Stimulated activated naive CD8-positive, alpha-beta T cell treated with anti-CD3 and anti-CD28 coated beads, Interleukin-15, amount 100 ng/mL, for 72 hours (primary cell): Measurements from ENCODE around the gene CDAN1.
A peak's percentile ranks its signal among the peaks of the same experiment; 100 is the strongest.
"Not testable (repeated sequence)": the region's sequence is repeated elsewhere in the genome, so short reads cannot be mapped to it uniquely, and the experiment has no call there.

Experiments used
- ATAC-seq: fragments of 150-1000 bp; cut with Tn5 transposase; 2 replicates; pipeline ENCODE4 v1.10.0; 2021; ENCODE audit warnings: mild to moderate bottlenecking, moderate library complexity
- DNase-seq, 2 donors: peaks; one replicate each; pipeline ENCODE4 v3.0.0; 2021 to 2022
- H3K27ac Mint-ChIP-seq, 2 donors: one replicate each; pipeline ENCODE4 v1.8.0; 2022; ENCODE audit warnings: mild to moderate bottlenecking in 2 of 2, mixed read lengths in 2 of 2, moderate library complexity in 2 of 2
- H3K27me3 Mint-ChIP-seq: one replicate; pipeline ENCODE4 v1.8.0; 2022; ENCODE audit warnings: mixed read lengths
- H3K4me1 Mint-ChIP-seq: one replicate; pipeline ENCODE4 v1.8.0; 2022; ENCODE audit warnings: mild to moderate bottlenecking, mixed read lengths
- H3K4me3 Mint-ChIP-seq, 2 donors: one replicate each; pipeline ENCODE4 v1.8.0; 2022; ENCODE audit warnings: mild to moderate bottlenecking in 2 of 2, mixed read lengths in 2 of 2, moderate library complexity in 1 of 2
- H3K9me3 Mint-ChIP-seq, 2 donors: one replicate each; pipeline ENCODE4 v1.8.0; 2022; ENCODE audit warnings: mixed read lengths in 2 of 2

Gene CDAN1, protein sequence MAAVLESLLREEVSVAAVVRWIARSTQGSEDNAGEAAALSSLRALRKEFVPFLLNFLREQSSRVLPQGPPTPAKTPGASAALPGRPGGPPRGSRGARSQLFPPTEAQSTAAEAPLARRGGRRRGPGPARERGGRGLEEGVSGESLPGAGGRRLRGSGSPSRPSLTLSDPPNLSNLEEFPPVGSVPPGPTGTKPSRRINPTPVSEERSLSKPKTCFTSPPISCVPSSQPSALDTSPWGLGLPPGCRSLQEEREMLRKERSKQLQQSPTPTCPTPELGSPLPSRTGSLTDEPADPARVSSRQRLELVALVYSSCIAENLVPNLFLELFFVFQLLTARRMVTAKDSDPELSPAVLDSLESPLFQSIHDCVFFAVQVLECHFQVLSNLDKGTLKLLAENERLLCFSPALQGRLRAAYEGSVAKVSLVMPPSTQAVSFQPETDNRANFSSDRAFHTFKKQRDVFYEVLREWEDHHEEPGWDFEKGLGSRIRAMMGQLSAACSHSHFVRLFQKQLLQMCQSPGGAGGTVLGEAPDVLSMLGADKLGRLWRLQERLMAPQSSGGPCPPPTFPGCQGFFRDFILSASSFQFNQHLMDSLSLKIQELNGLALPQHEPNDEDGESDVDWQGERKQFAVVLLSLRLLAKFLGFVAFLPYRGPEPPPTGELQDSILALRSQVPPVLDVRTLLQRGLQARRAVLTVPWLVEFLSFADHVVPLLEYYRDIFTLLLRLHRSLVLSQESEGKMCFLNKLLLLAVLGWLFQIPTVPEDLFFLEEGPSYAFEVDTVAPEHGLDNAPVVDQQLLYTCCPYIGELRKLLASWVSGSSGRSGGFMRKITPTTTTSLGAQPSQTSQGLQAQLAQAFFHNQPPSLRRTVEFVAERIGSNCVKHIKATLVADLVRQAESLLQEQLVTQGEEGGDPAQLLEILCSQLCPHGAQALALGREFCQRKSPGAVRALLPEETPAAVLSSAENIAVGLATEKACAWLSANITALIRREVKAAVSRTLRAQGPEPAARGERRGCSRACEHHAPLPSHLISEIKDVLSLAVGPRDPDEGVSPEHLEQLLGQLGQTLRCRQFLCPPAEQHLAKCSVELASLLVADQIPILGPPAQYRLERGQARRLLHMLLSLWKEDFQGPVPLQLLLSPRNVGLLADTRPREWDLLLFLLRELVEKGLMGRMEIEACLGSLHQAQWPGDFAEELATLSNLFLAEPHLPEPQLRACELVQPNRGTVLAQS

DNA sequence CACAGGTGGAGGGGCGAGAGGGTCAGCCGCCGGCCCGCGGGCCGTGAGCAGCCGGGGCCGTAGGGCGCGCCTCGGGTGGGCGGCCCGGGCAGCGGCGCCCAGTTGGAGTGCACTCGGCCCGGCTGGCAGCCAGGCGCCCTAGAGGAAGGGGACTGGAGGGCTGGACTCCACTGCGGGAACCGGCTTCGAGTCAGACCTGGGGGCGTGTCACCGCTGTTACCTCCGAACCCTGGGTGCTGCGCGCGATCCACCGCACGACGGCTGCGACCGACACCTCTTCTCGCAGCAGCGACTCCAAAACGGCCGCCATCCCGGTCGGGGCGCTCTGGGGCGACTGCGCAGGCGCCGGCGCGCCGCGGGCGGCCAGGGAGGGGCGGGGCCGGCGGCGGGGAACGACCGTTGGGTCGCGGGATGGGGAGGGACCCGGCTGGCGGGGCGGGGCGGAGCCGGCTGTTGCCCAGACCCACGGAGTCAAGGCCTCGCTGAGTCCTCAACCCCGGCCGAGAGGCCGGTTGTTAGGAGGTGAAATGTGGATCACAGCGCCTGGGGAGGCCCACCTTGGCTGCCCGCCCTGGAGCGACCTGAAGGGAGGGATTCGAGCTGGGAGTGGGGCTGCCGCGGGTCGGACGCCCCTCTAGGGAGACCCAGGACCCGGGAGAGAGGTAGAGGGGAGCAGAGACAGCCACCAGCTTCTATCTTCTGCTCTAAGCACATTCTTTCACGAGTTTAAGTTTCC is at the start of gene CDAN1:
Gene CDAN1 (minus strand): TSS at position 336 of the 736 bp plus-strand sequence. CDS start 26 bp downstream, at position 310.
- Mint-ChIP-seq H3K27me3 (no peaks in the 10 kb centered on the region), H3K4me3 (peak within 1 kb of the TSS; percentile 78 to 88), H3K9me3 (no peaks in the 10 kb centered on the region), H3K27ac (peak within 1 kb of the TSS; percentile 88 to 96), H3K4me1 (peaks cover 33% of the 10 kb centered on the region)
- ATAC-seq (peak; percentile 96), DNase-seq (peak; percentile 89 to 92)

- DNase-seq (no peak), ATAC-seq (no peak)
- H3K9me3 Mint-ChIP-seq = no peaks in the 10 kb centered on the region
- no peak overlapping the region for H3K27ac Mint-ChIP-seq
- no peak overlapping the region for H3K4me3 Mint-ChIP-seq
- no peaks in the 10 kb centered on the region for H3K27me3 Mint-ChIP-seq
- H3K4me1 Mint-ChIP-seq = no peaks in the 10 kb centered on the region
Observed at GRCh38 chr15:42785569-42785968, 48.6 kb upstream of the CDAN1 start.

- H3K4me3 Mint-ChIP-seq = no peak overlapping the region
- H3K27ac Mint-ChIP-seq = no peak overlapping the region
- DNase-seq (no peak), ATAC-seq (no peak)
- H3K9me3 Mint-ChIP-seq = no peaks in the 10 kb centered on the region
- H3K27me3 Mint-ChIP-seq = no peaks in the 10 kb centered on the region
- no peaks in the 10 kb centered on the region for H3K4me1 Mint-ChIP-seq
Observed at GRCh38 chr15:42784705-42785104, 47.8 kb upstream of the CDAN1 start.

- no peak for ATAC-seq
- no peak overlapping the region for H3K27ac Mint-ChIP-seq
- no peak for DNase-seq
- no peak overlapping the region for H3K4me3 Mint-ChIP-seq
- no peaks in the 10 kb centered on the region for H3K4me1 Mint-ChIP-seq
- no peaks in the 10 kb centered on the region for H3K9me3 Mint-ChIP-seq
- H3K27me3 Mint-ChIP-seq = no peaks in the 10 kb centered on the region
Observed at GRCh38 chr15:42782716-42783115, 45.8 kb upstream of the CDAN1 start.

GRCh38 chr15:42775416-42775815 is 38.5 kb upstream of the CDAN1 start:
- Mint-ChIP-seq H3K9me3 (no peaks in the 10 kb centered on the region), H3K27me3 (no peaks in the 10 kb centered on the region), H3K27ac (no peak overlapping the region), H3K4me3 (no peak overlapping the region), H3K4me1 (no peaks in the 10 kb centered on the region)
- no peak for ATAC-seq
- no peak for DNase-seq

- ATAC-seq = no peak
Observed at GRCh38 chr15:42772901-42773300, 36.0 kb upstream of the CDAN1 start.

GRCh38 chr15:42772144-42772543 is 35.2 kb upstream of the CDAN1 start:
- DNase-seq = no peak
- Mint-ChIP-seq H3K4me1 (no peaks in the 10 kb centered on the region), H3K27ac (no peak overlapping the region), H3K9me3 (peaks cover 2 to 13% of the 10 kb centered on the region in 2 donors), H3K4me3 (no peak overlapping the region), H3K27me3 (no peaks in the 10 kb centered on the region)
- ATAC-seq = no peak

More at GRCh38 chr15:42772901-42773300, 36.0 kb upstream of the CDAN1 start:
- Mint-ChIP-seq H3K27ac (no peak overlapping the region), H3K4me3 (no peak overlapping the region), H3K9me3 (peaks cover 0 to 6% of the 10 kb centered on the region in 2 donors), H3K27me3 (no peaks in the 10 kb centered on the region), H3K4me1 (no peaks in the 10 kb centered on the region)
- DNase-seq = no peak

- H3K4me3 Mint-ChIP-seq, DNase-seq, ATAC-seq, H3K4me1 Mint-ChIP-seq, H3K27me3 Mint-ChIP-seq, H3K27ac Mint-ChIP-seq: not testable (repeated sequence)
- peaks cover 26 to 52% of the 10 kb centered on the region in 2 donors for H3K9me3 Mint-ChIP-seq
Observed at GRCh38 chr15:42766109-42766508, 29.2 kb upstream of the CDAN1 start.

DNA sequence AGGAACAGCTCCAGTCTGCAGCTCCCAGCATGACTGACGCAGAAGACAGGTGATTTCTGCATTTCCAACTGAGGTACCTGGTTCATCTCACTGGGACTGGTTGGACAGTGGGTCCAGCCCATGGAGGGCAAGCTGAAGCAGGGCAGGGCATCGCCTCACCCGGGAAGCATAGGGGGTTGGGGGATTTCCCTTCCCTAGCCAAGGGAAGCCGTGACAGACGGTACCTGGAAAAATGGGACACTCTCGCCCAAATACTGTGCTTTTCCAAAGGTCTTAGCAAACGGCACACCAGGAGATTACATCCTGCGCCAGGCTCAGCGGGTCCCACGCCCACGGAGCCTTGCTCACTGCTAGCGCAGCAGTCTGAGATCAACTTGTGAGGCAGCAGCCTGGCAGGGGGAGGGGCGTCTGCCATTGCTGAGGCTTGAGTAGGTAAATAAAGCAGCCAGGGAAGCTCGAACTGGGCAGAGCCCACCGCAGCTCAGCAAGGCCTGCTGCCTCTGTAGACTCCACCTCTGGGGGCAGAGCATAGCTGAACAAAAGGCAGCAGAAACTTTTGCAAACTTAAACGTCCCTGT is 27.3 kb upstream of the CDAN1 start:
- ATAC-seq, H3K4me1 Mint-ChIP-seq, H3K4me3 Mint-ChIP-seq, DNase-seq, H3K27me3 Mint-ChIP-seq, H3K27ac Mint-ChIP-seq: not testable (repeated sequence)
- peaks cover 32 to 60% of the 10 kb centered on the region in 2 donors for H3K9me3 Mint-ChIP-seq

GRCh38 chr15:42761813-42762212 is 24.9 kb upstream of the CDAN1 start:
- peaks cover 26 to 43% of the 10 kb centered on the region in 2 donors for H3K9me3 Mint-ChIP-seq
- H3K27me3 Mint-ChIP-seq, DNase-seq: not testable (repeated sequence)

DNA sequence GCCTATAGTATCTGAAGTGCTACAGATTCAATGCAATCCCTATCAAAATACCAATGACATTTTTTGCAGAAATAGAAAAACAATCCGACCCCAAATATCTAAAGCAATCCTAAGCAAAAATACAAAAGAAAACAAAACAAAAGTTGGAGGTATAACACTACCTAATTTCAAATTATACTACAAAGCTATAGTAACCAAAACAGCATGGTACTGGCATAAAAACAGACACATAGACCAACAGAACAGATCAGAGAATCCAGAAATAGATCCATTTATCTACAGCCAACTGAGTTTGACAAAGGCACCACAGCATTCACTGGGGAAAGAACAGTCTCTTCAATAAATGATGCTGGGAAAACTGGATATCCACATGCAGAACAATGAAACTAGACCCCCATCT is 23.8 kb upstream of the CDAN1 start:
- Mint-ChIP-seq H3K4me3 (no peak overlapping the region), H3K4me1 (peaks cover 6% of the 10 kb centered on the region), H3K27ac (no peak overlapping the region), H3K9me3 (peaks cover 23 to 33% of the 10 kb centered on the region in 2 donors), H3K27me3 (no peaks in the 10 kb centered on the region)
- no peak for ATAC-seq
- no peak for DNase-seq

More at GRCh38 chr15:42761813-42762212, 24.9 kb upstream of the CDAN1 start:
- H3K4me3 Mint-ChIP-seq, H3K4me1 Mint-ChIP-seq, H3K27ac Mint-ChIP-seq, ATAC-seq: not testable (repeated sequence)

- no peak for ATAC-seq
- DNase-seq = no peak
- H3K9me3 Mint-ChIP-seq = peaks cover 16 to 26% of the 10 kb centered on the region in 2 donors
- peak overlapping the region in 1 of 2 donors; percentile 54 for H3K27ac Mint-ChIP-seq
- no peaks in the 10 kb centered on the region for H3K27me3 Mint-ChIP-seq
- peaks cover 6% of the 10 kb centered on the region for H3K4me1 Mint-ChIP-seq
- no peak overlapping the region for H3K4me3 Mint-ChIP-seq
Observed at GRCh38 chr15:42759093-42759492, 22.2 kb upstream of the CDAN1 start.

GRCh38 chr15:42750306-42750705 is 13.4 kb upstream of the CDAN1 start:
- no peaks in the 10 kb centered on the region for H3K4me1 Mint-ChIP-seq
- H3K27me3 Mint-ChIP-seq = no peaks in the 10 kb centered on the region
- H3K27ac Mint-ChIP-seq = no peak overlapping the region
- peaks cover 7% of the 10 kb centered on the region in 2 donors for H3K9me3 Mint-ChIP-seq
- ATAC-seq (no peak), DNase-seq (no peak)
- no peak overlapping the region for H3K4me3 Mint-ChIP-seq

- Mint-ChIP-seq H3K27me3 (no peaks in the 10 kb centered on the region), H3K9me3 (peaks cover 7% of the 10 kb centered on the region in 2 donors), H3K4me3 (no peak overlapping the region), H3K27ac (no peak overlapping the region), H3K4me1 (no peaks in the 10 kb centered on the region)
- no peak for DNase-seq
- ATAC-seq = no peak
Observed at GRCh38 chr15:42749266-42749665, 12.3 kb upstream of the CDAN1 start.
